ENCODE data around the gene INPPL1.

DNA sequence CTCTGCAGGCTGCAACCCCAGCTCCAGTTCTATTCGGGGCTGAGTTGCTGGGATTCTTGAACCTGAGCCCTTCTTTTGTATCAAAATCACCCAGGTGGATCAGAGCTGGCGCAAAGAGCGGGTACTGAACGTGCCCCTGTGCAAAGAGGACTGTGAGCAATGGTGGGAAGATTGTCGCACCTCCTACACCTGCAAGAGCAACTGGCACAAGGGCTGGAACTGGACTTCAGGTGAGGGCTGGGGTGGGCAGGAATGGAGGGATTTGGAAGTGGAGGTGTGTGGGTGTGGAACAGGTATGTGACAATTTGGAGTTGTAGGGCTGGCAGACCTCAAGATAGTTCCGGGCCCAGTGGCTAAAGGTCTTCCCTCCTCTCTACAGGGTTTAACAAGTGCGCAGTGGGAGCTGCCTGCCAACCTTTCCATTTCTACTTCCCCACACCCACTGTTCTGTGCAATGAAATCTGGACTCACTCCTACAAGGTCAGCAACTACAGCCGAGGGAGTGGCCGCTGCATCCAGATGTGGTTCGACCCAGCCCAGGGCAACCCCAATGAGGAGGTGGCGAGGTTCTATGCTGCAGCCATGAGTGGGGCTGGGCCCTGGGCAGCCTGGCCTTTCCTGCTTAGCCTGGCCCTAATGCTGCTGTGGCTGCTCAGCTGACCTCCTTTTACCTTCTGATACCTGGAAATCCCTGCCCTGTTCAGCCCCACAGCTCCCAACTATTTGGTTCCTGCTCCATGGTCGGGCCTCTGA is 28.9 kb upstream of the INPPL1 start:
- TF ChIP-seq, protein P1, sequence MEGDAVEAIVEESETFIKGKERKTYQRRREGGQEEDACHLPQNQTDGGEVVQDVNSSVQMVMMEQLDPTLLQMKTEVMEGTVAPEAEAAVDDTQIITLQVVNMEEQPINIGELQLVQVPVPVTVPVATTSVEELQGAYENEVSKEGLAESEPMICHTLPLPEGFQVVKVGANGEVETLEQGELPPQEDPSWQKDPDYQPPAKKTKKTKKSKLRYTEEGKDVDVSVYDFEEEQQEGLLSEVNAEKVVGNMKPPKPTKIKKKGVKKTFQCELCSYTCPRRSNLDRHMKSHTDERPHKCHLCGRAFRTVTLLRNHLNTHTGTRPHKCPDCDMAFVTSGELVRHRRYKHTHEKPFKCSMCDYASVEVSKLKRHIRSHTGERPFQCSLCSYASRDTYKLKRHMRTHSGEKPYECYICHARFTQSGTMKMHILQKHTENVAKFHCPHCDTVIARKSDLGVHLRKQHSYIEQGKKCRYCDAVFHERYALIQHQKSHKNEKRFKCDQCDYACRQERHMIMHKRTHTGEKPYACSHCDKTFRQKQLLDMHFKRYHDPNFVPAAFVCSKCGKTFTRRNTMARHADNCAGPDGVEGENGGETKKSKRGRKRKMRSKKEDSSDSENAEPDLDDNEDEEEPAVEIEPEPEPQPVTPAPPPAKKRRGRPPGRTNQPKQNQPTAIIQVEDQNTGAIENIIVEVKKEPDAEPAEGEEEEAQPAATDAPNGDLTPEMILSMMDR (IDR thresholded peaks at IDR 0.05), result no peak
- no peak for TF ChIP-seq POLR2A (IDR thresholded peaks at IDR 0.05)

Measured in vagina (tissue), 2 donors.